Loucy (cell line): ENCODE measurements around the gene RAB11FIP3.

ENCODE experiments used
- EZH2phosphoT487 ChIP-seq: fragments of 200-600 bp; IDR thresholded peaks from 2 replicates; pipeline ENCODE4 v1.6.1; 2018; ENCODE audit warnings: antibody characterized with exemption, mild to moderate bottlenecking, moderate library complexity, borderline replicate concordance
- TF ChIP-seq, protein P1 (sequence below): fragments of 200-600 bp; sonication (generic); conservative IDR thresholded peaks from 2 replicates; pipeline ENCODE4 v1.5.1; 2014; ENCODE audit warnings: mild to moderate bottlenecking, antibody characterized with exemption, low read length

DNA sequence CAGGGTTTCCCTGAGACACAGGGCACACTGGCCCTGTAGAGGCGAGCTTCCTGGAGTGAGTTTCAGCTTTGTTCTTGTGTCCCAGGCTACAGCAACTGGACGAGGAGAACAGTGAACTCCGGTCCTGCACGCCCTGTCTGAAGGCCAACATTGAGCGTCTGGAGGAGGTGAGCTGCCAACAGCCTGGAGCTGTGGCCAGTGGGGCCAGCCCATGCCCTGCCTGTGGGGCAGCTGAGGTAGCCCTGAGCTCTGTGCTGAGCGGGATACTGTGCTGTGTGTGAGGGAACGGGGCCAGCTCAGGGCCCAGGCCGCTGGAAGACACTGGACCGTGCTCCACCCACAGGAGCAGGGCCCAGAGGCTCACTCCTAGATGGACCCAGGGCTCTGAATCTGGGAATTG lies 93.4 kb downstream of the RAB11FIP3 start:
- TF ChIP-seq, protein P1, sequence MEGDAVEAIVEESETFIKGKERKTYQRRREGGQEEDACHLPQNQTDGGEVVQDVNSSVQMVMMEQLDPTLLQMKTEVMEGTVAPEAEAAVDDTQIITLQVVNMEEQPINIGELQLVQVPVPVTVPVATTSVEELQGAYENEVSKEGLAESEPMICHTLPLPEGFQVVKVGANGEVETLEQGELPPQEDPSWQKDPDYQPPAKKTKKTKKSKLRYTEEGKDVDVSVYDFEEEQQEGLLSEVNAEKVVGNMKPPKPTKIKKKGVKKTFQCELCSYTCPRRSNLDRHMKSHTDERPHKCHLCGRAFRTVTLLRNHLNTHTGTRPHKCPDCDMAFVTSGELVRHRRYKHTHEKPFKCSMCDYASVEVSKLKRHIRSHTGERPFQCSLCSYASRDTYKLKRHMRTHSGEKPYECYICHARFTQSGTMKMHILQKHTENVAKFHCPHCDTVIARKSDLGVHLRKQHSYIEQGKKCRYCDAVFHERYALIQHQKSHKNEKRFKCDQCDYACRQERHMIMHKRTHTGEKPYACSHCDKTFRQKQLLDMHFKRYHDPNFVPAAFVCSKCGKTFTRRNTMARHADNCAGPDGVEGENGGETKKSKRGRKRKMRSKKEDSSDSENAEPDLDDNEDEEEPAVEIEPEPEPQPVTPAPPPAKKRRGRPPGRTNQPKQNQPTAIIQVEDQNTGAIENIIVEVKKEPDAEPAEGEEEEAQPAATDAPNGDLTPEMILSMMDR, result no peak
- no peak for TF ChIP-seq EZH2phosphoT487
